HUES48 (cell line): ENCODE results near the gene PRM2.
"Not testable (repeated sequence)": the region's sequence is repeated elsewhere in the genome, so short reads cannot be mapped to it uniquely, and the experiment has no call there.

ENCODE experiments used
- H3K27ac ChIP-seq: one replicate; pipeline ENCODE4 v1.7.0; 2013; ENCODE audit warnings: low read depth, low read length, inconsistent platforms
- H3K27me3 ChIP-seq: 2 replicates; pipeline ENCODE4 v1.6.1; 2013; ENCODE audit warnings: mild to moderate bottlenecking, low read length; ENCODE audit not compliant: control insufficient read depth, insufficient read depth
- H3K36me3 ChIP-seq: 2 replicates; pipeline ENCODE4 v1.6.1; 2013; ENCODE audit warnings: low read length; ENCODE audit not compliant: control insufficient read depth, insufficient read depth
- H3K4me1 ChIP-seq: 2 replicates; pipeline ENCODE4 v1.6.1; 2013; ENCODE audit warnings: mild to moderate bottlenecking, low read length; ENCODE audit not compliant: control insufficient read depth, insufficient read depth
- H3K4me3 ChIP-seq: 2 replicates; pipeline ENCODE4 v1.5.1; 2013; ENCODE audit warnings: mild to moderate bottlenecking, low read depth, low read length
- H3K9ac ChIP-seq: 2 replicates; pipeline ENCODE4 v1.6.1; 2013; ENCODE audit warnings: mild to moderate bottlenecking, low read depth, low read length, moderate library complexity
- H3K9me3 ChIP-seq: 2 replicates; pipeline ENCODE4 v1.6.1; 2013; ENCODE audit warnings: low read length; ENCODE audit not compliant: control insufficient read depth, insufficient read depth

Gene PRM2

GRCh38 chr16:11296706-11297491 lies 20.6 kb upstream of the PRM2 start:
- no peak overlapping the region for H3K9ac ChIP-seq
- no peak overlapping the region for H3K4me3 ChIP-seq
- H3K27ac ChIP-seq: no peak overlapping the region

GRCh38 chr16:11296351-11296705 lies 20.0 kb upstream of the PRM2 start:
- H3K27ac ChIP-seq: no peak overlapping the region
- H3K4me3 ChIP-seq: no peak overlapping the region
- no peak overlapping the region for H3K9ac ChIP-seq
- H3K9me3 ChIP-seq: no peaks in the 10 kb centered on the region
- no peaks in the 10 kb centered on the region for H3K36me3 ChIP-seq
- H3K4me1 ChIP-seq: peaks cover 23% of the 10 kb centered on the region
- H3K27me3 ChIP-seq: no peaks in the 10 kb centered on the region

More at GRCh38 chr16:11296706-11297491, 20.6 kb upstream of the PRM2 start:
- Histone ChIP-seq H3K27me3 (no peaks in the 10 kb centered on the region), H3K36me3 (no peaks in the 10 kb centered on the region), H3K9me3 (no peaks in the 10 kb centered on the region), H3K4me1 (peaks cover 19% of the 10 kb centered on the region)

- H3K9ac ChIP-seq: no peak overlapping the region
- no peaks in the 10 kb centered on the region for H3K9me3 ChIP-seq
- H3K27me3 ChIP-seq: no peaks in the 10 kb centered on the region
- H3K36me3 ChIP-seq: no peaks in the 10 kb centered on the region
- no peak overlapping the region for H3K4me3 ChIP-seq
- peaks cover 23% of the 10 kb centered on the region for H3K4me1 ChIP-seq
- no peak overlapping the region for H3K27ac ChIP-seq
Observed at GRCh38 chr16:11295672-11296071, 19.4 kb upstream of the PRM2 start.

- no peak overlapping the region for H3K4me3 ChIP-seq
- no peaks in the 10 kb centered on the region for H3K36me3 ChIP-seq
- H3K4me1 ChIP-seq: peaks cover 12% of the 10 kb centered on the region
- H3K9ac ChIP-seq: no peak overlapping the region
- H3K9me3 ChIP-seq: no peaks in the 10 kb centered on the region
- no peak overlapping the region for H3K27ac ChIP-seq
- no peaks in the 10 kb centered on the region for H3K27me3 ChIP-seq
Observed at GRCh38 chr16:11292076-11292748, 15.9 kb upstream of the PRM2 start.

GRCh38 chr16:11291091-11291703 lies 14.9 kb upstream of the PRM2 start:
- no peaks in the 10 kb centered on the region for H3K27me3 ChIP-seq
- no peaks in the 10 kb centered on the region for H3K9me3 ChIP-seq
- no peak overlapping the region for H3K4me3 ChIP-seq
- H3K36me3 ChIP-seq: no peaks in the 10 kb centered on the region
- H3K27ac ChIP-seq: peak overlapping the region; percentile 51
- peaks cover 4% of the 10 kb centered on the region; the same call in 1 of the 2 replicates for H3K4me1 ChIP-seq
- H3K9ac ChIP-seq: no peak overlapping the region

- Histone ChIP-seq H3K27ac (no peak overlapping the region), H3K9ac (no peak overlapping the region), H3K4me1 (peaks cover 4% of the 10 kb centered on the region; the same call in 1 of the 2 replicates), H3K27me3 (no peaks in the 10 kb centered on the region), H3K36me3 (no peaks in the 10 kb centered on the region), H3K4me3 (no peak overlapping the region), H3K9me3 (no peaks in the 10 kb centered on the region)
Observed at GRCh38 chr16:11290102-11290893, 14.0 kb upstream of the PRM2 start.

GRCh38 chr16:11289696-11290095 lies 13.4 kb upstream of the PRM2 start:
- H3K27me3 ChIP-seq, H3K4me1 ChIP-seq, H3K36me3 ChIP-seq: not testable (repeated sequence)

GRCh38 chr16:11289202-11289601 lies 12.9 kb upstream of the PRM2 start:
- no peaks in the 10 kb centered on the region for H3K36me3 ChIP-seq
- no peak overlapping the region for H3K27ac ChIP-seq
- no peak overlapping the region for H3K4me3 ChIP-seq
- H3K27me3 ChIP-seq: no peaks in the 10 kb centered on the region
- no peaks in the 10 kb centered on the region for H3K9me3 ChIP-seq
- H3K9ac ChIP-seq: no peak overlapping the region
- peaks cover 4% of the 10 kb centered on the region; the same call in 1 of the 2 replicates for H3K4me1 ChIP-seq

More at GRCh38 chr16:11289696-11290095, 13.4 kb upstream of the PRM2 start:
- H3K9me3 ChIP-seq, H3K4me3 ChIP-seq, H3K27ac ChIP-seq, H3K9ac ChIP-seq: not testable (repeated sequence)

GRCh38 chr16:11285842-11286241 lies 9.6 kb upstream of the PRM2 start:
- Histone ChIP-seq H3K9ac (no peak overlapping the region), H3K36me3 (no peaks in the 10 kb centered on the region), H3K27me3 (no peaks in the 10 kb centered on the region), H3K9me3 (no peaks in the 10 kb centered on the region), H3K4me1 (no peaks in the 10 kb centered on the region), H3K27ac (no peak overlapping the region), H3K4me3 (no peak overlapping the region)

- no peak overlapping the region for H3K27ac ChIP-seq
- no peak overlapping the region for H3K9ac ChIP-seq
- H3K4me1 ChIP-seq: no peaks in the 10 kb centered on the region
- no peaks in the 10 kb centered on the region for H3K9me3 ChIP-seq
- H3K36me3 ChIP-seq: no peaks in the 10 kb centered on the region
- no peaks in the 10 kb centered on the region for H3K27me3 ChIP-seq
- H3K4me3 ChIP-seq: no peak overlapping the region
Observed at GRCh38 chr16:11283820-11284248, 7.6 kb upstream of the PRM2 start.
